Ascending aorta (tissue), 2 donors: ENCODE results near the gene ATG12. TPM values are rescaled to one million over a fixed set of nuclear protein-coding genes. Genes with fewer than 3 reads are reported as not detected.

Experiments used
- DNase-seq, 2 donors: peaks; one replicate each; pipeline ENCODE4 v3.0.0-alpha.2; 2019; ENCODE audit warnings: low spot score in 2 of 2
- H3K27ac ChIP-seq, 2 donors: fragments of 200-600 bp; sonication (generic); one replicate each; pipeline ENCODE4 v1.5.1; 2016 to 2017; ENCODE audit warnings: mild to moderate bottlenecking in 1 of 2
- H3K27me3 ChIP-seq: fragments of 200-600 bp; sonication (generic); one replicate; pipeline ENCODE4 v1.5.1; 2017
- H3K36me3 ChIP-seq, 2 donors: fragments of 200-600 bp; sonication (generic); one replicate each; pipeline ENCODE4 v1.5.1; 2016
- H3K4me1 ChIP-seq, 2 donors: fragments of 200-600 bp; sonication (generic); one replicate each; pipeline ENCODE4 v1.5.1; 2016 to 2017; ENCODE audit warnings: mild to moderate bottlenecking in 1 of 2
- H3K4me3 ChIP-seq, 2 donors: fragments of 200-600 bp; sonication (generic); one replicate each; pipeline ENCODE4 v1.5.1; 2016 to 2017; ENCODE audit warnings: mild to moderate bottlenecking in 1 of 2
- H3K9me3 ChIP-seq, 2 donors: fragments of 200-600 bp; sonication (generic); one replicate each; pipeline ENCODE4 v1.5.1; 2016
- CTCF ChIP-seq, 3 experiments: fragments of 200-600 bp in 2 of 3; fragments of 450-650 bp in 1 of 3; sonication (generic) in 2 of 3; IDR thresholded peaks; one replicate each; pipeline ENCODE4 v1.5.1; 2016 to 2019; ENCODE audit warnings: antibody characterized with exemption in 3 of 3, mild to moderate bottlenecking in 1 of 3, moderate library complexity in 1 of 3
- intact Hi-C: fragments of 100-400 bp; cut with DNase I; formaldehyde crosslinking; loops from one replicate; pipeline ENCODE4 v1.15.1; 2023
- total RNA-seq: library from RNA; depleted of rRNA; stranded (reverse); fragments of >200 nt; gene quantifications from one replicate; pipeline ENCODE4 v1.1.0, GENCODE V29; 2016

Gene ATG12
- total RNA-seq, 1 donor from 2014 or later: 30.3 TPM

DNA sequence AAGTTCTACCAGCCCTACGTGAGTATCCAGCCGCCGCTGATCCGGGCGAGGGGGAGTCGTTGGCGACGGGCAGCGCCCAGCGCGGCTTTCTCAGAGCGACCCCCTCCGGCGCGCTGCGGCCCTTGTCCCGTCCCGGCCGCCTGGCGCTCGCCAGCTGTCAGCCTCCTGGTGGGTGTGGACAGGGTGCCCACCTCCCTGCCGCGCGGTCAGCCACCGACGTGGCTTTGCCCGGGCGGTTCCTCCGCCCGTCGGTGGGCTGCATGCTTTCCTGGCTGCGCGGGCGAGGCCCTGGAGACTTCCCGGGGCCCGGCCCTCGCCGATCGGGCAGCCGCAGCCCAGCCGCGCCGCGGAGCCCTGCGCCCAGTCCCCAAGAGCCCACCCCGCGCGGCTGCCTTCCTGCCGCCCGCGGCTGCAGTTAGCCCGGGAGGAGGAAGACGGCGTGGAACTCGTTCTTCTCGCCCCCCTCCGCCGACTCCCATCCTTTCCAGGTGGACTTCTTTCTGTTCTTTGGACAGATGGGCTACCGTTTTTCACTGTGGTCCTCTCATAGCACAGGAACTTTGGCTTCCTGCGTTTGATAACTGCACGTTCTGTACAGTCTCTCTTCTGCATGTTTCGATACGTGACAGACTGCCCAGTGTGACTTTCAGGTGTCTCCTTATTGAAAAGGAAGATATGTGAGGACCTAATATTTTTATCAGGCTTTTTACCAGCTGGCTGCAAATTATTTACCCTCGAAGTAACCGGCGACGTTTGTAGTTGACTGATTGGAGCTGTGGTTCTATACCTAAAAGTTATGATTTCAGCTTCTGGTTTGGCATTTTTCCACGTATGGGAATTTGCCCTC lies 947 bp upstream of the ATG12 start:
- H3K9me3 ChIP-seq: no peaks in the 10 kb centered on the region
- intact Hi-C loops: loop anchor here (5.0 kb wide), 3 partner anchors 245 to 675 kb away; partner anchors contain the start of genes CCDC112, COMMD10 and TRIM36
- peak overlapping the region; percentile 91 to 92 for H3K4me3 ChIP-seq
- H3K36me3 ChIP-seq: peaks cover 1 to 4% of the 10 kb centered on the region in 2 donors
- DNase-seq: no peak
- no peaks in the 10 kb centered on the region for H3K27me3 ChIP-seq
- H3K4me1 ChIP-seq: peaks cover 5 to 36% of the 10 kb centered on the region in 2 donors
- peak in 2 of 3 experiments; percentile 31 to 33 for TF ChIP-seq CTCF (IDR thresholded peaks at IDR 0.05)
- peak overlapping the region; percentile 94 to 96 for H3K27ac ChIP-seq

DNA sequence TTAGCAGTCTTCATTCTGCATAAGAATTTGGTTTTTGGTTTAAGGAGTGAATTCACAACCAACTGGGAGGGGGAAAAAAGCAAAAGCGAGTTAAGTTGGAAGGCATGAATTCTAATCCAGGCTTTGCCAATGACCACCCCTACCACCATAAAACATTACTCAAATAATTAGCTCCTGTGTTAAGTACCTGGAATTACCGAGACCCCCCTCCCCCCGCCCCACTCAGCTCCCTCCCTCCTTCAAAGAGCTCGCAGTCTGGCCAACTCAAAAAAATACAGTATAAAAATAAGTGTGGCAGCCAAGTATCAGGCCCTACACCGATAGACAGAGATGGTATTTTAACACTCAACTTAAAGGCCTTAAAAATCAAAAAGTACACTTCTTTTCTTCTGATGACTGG lies 492 bp downstream of the ATG12 start:
- intact Hi-C loops: loop anchor here (2.0 to 5.0 kb wide), 5 partner anchors 214 to 674 kb away; partner anchors contain the start of genes CCDC112, COMMD10, FEM1C and TMED7
- peak overlapping the region; percentile 94 to 96 for H3K27ac ChIP-seq
- H3K4me3 ChIP-seq: peak overlapping the region; percentile 91 to 92
- peaks cover 5 to 36% of the 10 kb centered on the region in 2 donors for H3K4me1 ChIP-seq
- DNase-seq: no peak
- no peaks in the 10 kb centered on the region for H3K27me3 ChIP-seq
- peaks cover 15 to 18% of the 10 kb centered on the region in 2 donors for H3K36me3 ChIP-seq
- TF ChIP-seq CTCF (IDR thresholded peaks at IDR 0.05): no peak
- H3K9me3 ChIP-seq: no peaks in the 10 kb centered on the region

- DNase-seq: no peak
- TF ChIP-seq CTCF (IDR thresholded peaks at IDR 0.05): peak; percentile 20 to 59 (median 51)
- intact Hi-C loops: loop anchor here (2.0 kb wide), 2 partner anchors 22 to 204 kb away; partner anchors contain the start of gene CDO1
- H3K27me3 ChIP-seq: no peaks in the 10 kb centered on the region
- no peaks in the 10 kb centered on the region for H3K9me3 ChIP-seq
- H3K27ac ChIP-seq: no peak overlapping the region
- H3K4me1 ChIP-seq: peaks cover 5 to 30% of the 10 kb centered on the region in 2 donors
- H3K4me3 ChIP-seq: peak overlapping the region; percentile 91 to 92
- H3K36me3 ChIP-seq: peaks cover 23 to 34% of the 10 kb centered on the region in 2 donors
Observed at GRCh38 chr5:115838885-115839518, 2.4 kb downstream of the ATG12 start.

GRCh38 chr5:115835481-115835880 lies 5.9 kb downstream of the ATG12 start:
- no peak overlapping the region for H3K4me3 ChIP-seq
- intact Hi-C loops: no loop called here
- TF ChIP-seq CTCF (IDR thresholded peaks at IDR 0.05): no peak
- no peak overlapping the region for H3K27ac ChIP-seq
- H3K9me3 ChIP-seq: no peaks in the 10 kb centered on the region
- peaks cover 27 to 56% of the 10 kb centered on the region in 2 donors for H3K36me3 ChIP-seq
- peaks cover 5 to 29% of the 10 kb centered on the region in 2 donors for H3K4me1 ChIP-seq
- DNase-seq: no peak
- H3K27me3 ChIP-seq: no peaks in the 10 kb centered on the region

DNA sequence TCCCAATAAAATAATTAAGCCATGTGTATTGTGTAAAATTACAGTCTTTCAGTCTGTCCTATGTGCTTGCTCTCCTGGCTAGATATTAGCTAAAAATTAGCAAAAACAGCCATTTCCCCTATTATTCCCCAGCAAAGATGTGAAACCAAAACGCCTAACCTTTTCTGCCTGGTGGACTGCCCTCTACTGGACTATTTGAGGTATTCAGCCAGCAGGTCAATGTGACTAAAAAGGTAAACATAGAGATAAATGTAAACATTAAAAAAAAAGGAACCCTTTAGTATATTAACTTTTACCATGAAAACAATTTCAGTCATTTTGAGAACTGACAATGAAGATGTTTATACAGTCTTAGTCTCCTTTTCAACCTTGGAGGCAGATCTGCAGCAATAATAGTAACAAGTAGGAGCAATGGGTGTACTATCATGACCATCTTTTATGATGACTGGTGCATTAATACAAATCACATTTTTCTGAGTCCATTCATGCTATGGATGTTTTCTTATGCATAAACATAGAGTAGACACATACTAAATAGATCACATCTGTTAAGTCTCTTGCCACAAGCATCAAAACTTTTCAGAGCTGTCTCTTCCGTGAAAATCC lies 10.1 kb downstream of the ATG12 start:
- no peak overlapping the region for H3K4me3 ChIP-seq
- H3K36me3 ChIP-seq: peaks cover 23 to 67% of the 10 kb centered on the region in 2 donors

More for the DNA sequence above, 10.1 kb downstream of the ATG12 start:
- Histone ChIP-seq H3K27me3 (no peaks in the 10 kb centered on the region), H3K9me3 (no peaks in the 10 kb centered on the region), H3K4me1 (peaks cover 0 to 3% of the 10 kb centered on the region in 2 donors), H3K27ac (no peak overlapping the region)
- peak; percentile 48 to 79 (median 75) for TF ChIP-seq CTCF (IDR thresholded peaks at IDR 0.05)
- no peak for DNase-seq
- intact Hi-C loops: loop anchor here (2.0 to 5.0 kb wide), 3 partner anchors 196 to 519 kb away; partner anchors contain the start of gene TMED7
